Fibroblast of skin of right quadriceps (primary cell): Measurements from ENCODE around the gene DGLUCY.
"Not testable (repeated sequence)": the region's sequence is repeated elsewhere in the genome, so short reads cannot be mapped to it uniquely, and the experiment has no call there.

ENCODE experiments used
- DNase-seq: peaks from one replicate; pipeline ENCODE4 v3.0.0-alpha.2; 2013

Gene DGLUCY

GRCh38 chr14:91173221-91173670, 59.4 kb downstream of the DGLUCY start:
- peak; percentile 69 for DNase-seq

DNA sequence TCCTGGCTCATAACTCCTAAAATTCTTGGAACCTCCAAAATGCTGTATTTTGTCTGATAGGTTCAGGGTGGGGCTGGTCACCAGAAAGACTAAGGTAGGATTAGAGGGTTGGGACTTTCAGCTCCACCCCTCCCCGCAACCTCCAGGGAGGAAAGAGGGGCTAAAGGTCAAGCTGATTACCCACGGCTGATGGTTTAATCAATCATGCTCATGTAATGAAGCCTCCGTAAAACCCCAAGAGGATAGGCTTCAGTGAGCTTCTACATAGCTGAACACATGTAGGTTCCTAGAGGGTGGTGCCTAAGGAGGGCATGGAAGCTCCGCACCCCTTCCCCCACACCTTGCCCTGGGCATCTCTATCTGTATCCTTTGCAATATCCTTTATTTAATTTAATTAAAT, 60.0 kb downstream of the DGLUCY start:
- DNase-seq = no peak

- DNase-seq = no peak
Observed at GRCh38 chr14:91175291-91176201, 61.7 kb downstream of the DGLUCY start.

DNA sequence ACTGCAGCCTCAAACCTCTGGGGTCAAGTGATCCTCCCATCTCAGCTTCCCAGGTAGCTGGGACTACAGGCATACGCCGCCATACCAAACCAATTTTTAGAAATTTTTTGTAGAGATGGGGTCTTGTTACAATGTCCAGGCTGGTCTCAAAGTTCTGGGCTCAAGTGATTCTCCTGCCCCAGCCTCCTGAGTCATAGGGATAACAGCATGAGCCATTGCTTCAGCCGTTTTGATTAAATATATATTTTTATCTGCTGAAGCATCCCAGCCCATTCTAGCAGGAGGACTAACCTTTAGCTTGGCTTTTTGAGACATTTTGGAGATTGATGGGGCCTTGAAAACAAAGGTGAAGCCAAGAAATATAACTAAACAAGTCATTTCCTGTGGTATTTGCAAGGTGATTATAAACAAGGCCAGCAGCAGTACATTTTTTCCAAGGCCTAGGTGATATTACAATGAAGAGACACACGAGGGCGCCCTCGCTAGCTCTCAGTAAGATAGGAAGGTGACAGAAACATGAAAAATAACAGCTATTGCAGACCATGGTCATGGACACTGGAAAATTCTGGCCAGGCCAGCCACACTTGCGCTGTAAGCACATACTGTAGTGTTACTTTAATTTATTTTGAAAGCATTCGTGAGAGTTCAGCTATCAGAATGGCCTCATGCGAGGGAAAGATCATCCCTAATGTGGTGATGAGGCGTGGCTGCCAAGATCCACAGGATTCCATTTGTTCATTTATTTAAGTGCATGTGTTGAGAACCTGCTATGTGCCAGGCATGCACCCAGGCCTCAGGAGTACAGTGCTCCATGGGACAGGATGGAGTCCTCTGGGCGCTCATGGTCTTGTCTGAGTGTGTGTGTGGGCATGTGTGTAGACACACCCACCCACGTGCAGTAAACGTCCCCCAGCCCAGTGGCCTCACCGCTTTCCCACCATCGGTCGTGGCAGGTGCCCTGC, 63.5 kb downstream of the DGLUCY start:
- DNase-seq = peak; percentile 61

DNA sequence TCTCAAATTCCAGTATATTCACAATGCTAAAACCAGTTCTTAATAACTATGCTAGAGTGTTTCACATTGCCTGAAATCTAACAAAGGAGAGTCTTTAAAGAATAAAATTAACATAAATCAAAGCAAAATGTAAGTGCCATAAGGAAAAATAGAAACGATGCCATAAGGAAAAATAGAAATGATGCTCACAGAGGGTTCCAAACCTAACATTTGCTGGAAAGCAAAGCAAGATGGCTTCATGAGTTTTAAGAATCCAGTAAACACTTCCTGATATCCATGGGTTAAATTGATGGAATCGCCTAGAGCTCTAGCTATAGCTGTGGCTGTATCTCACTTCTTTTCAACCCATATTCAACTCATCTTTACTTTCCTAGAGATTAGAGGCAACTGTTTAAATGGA, 66.7 kb downstream of the DGLUCY start:
- no peak for DNase-seq

GRCh38 chr14:91182753-91183152, 68.9 kb downstream of the DGLUCY start:
- DNase-seq = not testable (repeated sequence)

- no peak for DNase-seq
Observed at GRCh38 chr14:91184559-91184958, 70.7 kb downstream of the DGLUCY start.

DNA sequence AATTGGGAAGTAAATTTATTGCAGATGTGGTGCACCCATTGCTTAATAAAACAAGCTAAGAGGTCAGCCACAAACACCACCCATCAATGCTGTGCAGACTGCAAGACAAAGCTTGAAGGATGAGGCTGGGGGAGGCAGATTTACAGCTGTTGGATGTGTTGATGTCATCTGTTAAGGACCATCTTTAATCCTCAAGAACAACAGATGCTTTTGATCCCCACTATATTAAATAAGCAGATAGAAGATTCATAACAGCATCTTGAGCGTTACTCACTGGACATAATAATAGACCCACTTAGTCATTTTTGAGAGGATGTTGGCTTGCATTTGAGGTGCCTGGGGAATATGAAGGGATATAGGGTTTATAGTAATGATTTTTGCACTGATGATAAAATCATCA, 71.8 kb downstream of the DGLUCY start:
- peak; percentile 73 for DNase-seq

DNA sequence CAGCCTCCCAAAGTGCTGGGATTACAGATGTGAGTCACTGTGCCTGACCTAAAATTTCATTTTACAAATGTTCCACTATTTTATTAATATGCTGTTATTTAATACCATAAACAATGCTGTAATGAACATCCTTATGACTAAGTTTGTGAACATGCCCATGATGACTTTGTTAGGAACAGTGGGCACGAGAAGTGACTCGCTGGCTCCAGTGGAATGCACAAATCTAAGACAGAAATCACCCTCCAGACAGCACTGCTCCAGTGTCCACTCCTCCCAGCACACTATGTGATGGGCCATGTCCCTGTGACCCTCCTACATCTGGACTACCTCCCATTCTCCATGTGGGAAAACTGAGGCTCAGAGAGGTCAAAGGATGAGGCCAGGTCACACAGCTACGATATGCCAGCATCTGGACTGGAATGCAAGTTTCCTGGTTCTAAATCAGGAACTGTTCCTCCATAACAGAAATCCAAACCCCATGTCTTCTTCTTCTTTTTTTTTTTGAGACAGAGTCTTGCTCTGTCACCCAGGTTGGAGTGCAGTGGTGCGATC, 72.7 kb downstream of the DGLUCY start:
- peak; percentile 35 for DNase-seq

DNA sequence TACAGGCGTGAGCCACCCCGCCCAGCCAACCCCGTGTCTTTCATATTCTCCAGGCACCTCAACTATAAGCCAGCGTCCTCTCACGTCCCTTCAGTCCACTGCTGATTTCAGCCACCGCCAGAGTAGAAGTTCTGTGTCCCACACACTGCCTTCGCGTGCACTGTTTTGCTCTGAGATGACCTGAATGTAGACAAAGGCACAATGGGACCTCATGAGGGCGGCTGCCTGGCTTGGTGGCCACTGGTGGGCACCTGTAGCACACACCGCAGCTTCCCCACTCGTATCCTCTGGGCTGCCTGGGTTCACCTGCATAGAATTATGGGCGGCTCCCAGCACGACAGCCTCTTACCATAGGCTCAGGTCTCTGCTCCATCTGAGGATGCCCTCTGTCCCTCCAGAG, 73.4 kb downstream of the DGLUCY start:
- no peak for DNase-seq

DNA sequence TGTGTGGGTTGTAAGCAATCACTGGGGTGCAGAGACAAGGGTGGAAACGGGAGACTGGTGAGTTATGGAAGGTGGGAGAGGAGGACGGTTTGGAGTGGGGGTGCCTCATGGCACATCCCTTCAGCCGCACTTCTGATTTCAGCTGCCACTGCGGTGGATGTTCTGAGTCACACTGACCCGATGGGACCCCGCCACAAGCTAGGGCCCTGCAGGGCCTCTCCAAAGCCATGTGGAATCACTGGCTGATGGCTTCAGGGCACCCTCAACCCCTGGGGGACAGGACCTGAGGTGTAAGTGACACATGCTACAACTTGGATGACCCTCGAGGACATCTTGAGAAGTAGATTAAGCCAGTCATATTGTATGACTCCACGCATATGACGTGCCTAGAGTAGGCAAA, 77.0 kb downstream of the DGLUCY start:
- DNase-seq = no peak

DNA sequence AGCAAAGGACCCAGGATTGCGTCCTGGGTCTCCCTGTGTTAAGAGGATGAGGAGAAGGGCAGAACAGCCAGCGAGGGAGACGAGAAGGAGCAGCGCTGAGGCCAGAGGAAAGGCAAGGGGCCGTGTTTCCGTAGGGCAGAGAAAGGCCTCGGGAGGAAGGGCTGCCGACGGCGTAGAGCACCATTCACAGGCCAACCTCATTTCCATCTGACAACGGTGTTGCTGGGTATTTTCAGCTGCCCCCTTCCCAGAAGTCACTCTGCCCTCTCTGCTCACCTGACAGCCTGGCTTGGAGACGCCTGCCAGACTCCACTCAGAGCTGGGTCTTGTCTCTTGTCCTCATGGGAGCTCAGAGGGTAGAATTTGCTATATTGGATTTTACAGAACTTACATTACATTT, 79.2 kb downstream of the DGLUCY start:
- DNase-seq = no peak

DNA sequence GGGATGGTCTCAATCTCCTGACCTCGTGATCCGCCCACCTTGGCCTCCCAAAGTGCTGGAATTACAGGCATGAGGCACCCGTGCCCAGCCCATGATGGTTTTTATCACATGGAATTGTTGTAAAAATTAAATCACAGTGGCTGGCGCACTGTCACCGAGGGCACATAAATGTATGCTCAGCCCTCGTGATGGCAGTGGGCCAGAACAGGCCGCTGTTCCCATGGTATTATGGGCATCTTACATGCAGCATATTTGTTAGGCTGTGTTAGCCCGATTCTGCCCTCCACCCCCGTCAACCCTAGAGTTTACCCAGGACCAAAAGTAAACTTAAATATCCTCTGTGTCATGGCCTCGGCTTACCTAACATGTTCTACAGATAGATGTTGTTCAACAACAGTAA, 82.0 kb downstream of the DGLUCY start:
- DNase-seq = no peak

- DNase-seq = no peak
Observed at GRCh38 chr14:91197631-91198030, 83.8 kb downstream of the DGLUCY start.

DNA sequence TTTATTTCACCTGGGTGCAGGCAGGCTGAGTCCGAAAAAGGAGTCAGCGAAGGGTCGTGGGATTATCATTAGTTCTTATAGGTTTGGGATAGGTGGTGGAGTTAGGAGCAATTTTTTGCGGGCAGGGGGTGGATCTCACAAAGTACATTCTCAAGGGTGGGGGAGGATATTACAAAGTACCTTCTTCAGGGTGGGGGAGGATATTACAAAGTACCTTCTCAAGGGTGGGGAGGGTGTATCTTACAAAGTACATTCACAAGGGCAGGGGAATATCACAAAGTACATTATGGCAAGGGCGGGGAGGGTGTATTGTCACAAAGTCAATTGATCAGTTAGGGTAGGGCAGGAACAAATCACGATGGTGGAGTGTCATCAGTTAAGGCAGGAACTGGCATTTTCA, 86.9 kb downstream of the DGLUCY start:
- DNase-seq = not testable (repeated sequence)

DNA sequence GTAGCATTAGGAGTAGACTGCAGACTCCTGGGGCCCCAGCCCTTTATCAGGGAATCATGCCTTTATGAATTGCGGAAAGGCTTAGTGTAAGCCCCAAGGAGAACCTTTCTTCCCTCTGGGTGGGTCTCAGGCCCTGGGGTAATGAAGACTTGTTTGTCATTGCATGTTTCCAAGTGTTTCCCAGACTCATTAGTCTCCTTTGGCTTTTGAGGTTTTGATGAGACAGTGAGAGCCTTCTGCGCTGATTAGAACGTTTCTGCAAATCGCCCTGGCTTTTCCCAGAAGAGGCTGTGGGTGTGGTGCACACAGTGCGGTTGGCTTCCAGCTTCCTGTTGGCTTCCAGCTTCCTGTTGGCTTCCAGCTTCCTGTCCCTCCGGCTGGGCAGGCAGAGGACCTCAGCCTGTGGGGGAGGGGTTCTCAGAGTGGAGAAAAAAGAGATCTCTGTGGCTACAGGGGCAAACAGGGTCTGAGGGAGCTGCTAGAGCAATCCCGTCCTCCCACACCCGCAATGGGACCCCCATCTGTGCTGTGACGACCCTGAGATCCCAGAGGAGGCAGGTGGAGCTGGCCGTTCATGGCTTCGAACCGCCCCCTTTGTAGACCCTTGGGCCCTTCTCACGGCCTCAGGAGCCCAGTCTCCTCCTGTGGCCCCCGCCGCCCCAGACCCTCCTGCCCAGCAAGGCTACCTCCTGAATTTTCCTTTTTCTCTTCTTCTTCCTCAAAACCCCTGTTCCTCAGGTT, 88.5 kb downstream of the DGLUCY start:
- DNase-seq = no peak

GRCh38 chr14:91204657-91205056, 90.8 kb downstream of the DGLUCY start:
- DNase-seq = no peak

- DNase-seq = no peak
Observed at GRCh38 chr14:91205459-91205858, 91.6 kb downstream of the DGLUCY start.

- no peak for DNase-seq
Observed at GRCh38 chr14:91207008-91207407, 93.1 kb downstream of the DGLUCY start.

DNA sequence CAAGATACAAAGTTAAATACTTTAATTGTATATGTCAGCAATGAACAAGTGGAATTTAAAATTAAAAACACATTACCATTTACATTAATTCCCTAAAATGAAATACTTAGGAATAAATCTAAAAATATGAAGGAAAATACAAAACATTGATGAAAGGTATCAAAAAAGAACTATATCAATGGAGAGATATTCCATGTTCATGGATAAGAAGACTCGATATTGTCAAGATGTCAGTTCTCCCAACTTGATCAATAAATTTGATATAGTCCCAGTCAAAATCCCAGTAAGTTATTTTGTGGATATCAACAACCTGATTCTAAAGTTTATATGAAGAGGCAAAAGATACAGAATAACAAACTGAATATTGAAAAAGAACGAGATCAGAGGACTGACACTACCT, 97.1 kb downstream of the DGLUCY start:
- DNase-seq = no peak

DNA sequence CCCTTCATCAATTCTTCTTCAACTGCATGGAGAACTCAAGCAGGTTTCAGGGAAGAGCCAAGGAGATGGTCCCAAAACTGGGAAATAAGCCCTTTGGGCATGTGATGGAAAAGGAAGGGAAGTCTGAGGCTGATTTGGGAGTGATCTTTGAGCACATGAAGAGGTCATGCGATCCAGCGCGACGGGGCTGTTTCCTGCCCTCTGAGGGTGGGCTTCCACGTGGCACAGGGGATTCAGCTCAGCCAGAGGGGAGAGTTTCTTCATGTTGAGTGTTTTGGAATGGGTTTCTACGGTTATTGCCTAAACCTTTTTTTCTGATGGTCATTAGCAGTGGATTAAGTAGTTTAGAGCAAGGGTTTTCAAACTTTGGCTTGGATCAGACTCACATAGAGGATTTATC, 100.4 kb downstream of the DGLUCY start:
- no peak for DNase-seq

DNA sequence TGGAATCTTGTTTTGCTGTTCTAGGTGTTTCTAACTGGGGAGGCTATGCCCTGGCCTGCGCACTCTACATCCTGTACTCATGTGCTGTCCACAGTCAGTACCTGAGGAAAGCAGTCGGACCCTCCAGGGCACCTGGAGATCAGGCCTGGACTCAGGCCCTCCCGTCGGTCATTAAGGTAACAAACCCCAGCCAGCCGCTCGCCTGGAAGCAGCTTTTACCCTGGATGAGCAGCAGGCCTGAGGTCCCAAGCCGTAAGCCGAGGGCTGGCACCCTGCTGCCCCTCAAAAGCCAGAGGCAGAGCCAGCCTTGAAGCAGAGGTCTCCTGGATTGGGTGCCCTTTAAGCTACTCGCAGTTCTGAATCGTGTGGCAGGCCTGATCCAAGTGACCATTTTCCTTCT, 101.5 kb downstream of the DGLUCY start:
- DNase-seq = no peak
